Calu3 (cell line): ENCODE measurements around the gene MZB1. TPM values are rescaled to one million over a fixed set of nuclear protein-coding genes. Genes with fewer than 3 reads are reported as not detected.
"Not testable (repeated sequence)": the region's sequence is repeated elsewhere in the genome, so short reads cannot be mapped to it uniquely, and the experiment has no call there.

Experiments used
- BruUV-seq: library from RNA; stranded (reverse); fragments of 400-500 nt; replicated peaks from 2 replicates; lab custom pipeline; 2021; lab: Mats Ljungman, UMichigan
- CTCF ChIA-PET: fragments of 300-600 bp; sonication (Branson Sonifier 250); formaldehyde crosslinking; loops from one replicate; lab custom pipeline; 2022; ENCODE audit warnings: antibody characterized with exemption; lab: Charles Lee
- DNase-seq: peaks from one replicate; pipeline ENCODE4 v3.0.0; 2022
- H3K27ac Mint-ChIP-seq: one replicate; pipeline ENCODE4 v1.8.0; 2022; ENCODE audit warnings: mixed read lengths; ENCODE audit not compliant: unreplicated experiment
- H3K27me3 Mint-ChIP-seq: one replicate; pipeline ENCODE4 v1.8.0; 2022; ENCODE audit warnings: mixed read lengths; ENCODE audit not compliant: unreplicated experiment
- H3K36me3 Mint-ChIP-seq: one replicate; pipeline ENCODE4 v1.8.0; 2022; ENCODE audit warnings: mild to moderate bottlenecking, moderate library complexity, mixed read lengths; ENCODE audit not compliant: insufficient read depth, unreplicated experiment
- H3K4me1 Mint-ChIP-seq: one replicate; pipeline ENCODE4 v1.8.0; 2022; ENCODE audit warnings: mild to moderate bottlenecking, low read depth, mixed read lengths; ENCODE audit not compliant: unreplicated experiment
- H3K4me3 Mint-ChIP-seq: one replicate; pipeline ENCODE4 v1.8.0; 2022; ENCODE audit warnings: mild to moderate bottlenecking, low read depth, moderate library complexity, mixed read lengths; ENCODE audit not compliant: unreplicated experiment
- H3K9me3 Mint-ChIP-seq: one replicate; pipeline ENCODE4 v1.8.0; 2022; ENCODE audit warnings: low read depth, mixed read lengths; ENCODE audit not compliant: unreplicated experiment
- intact Hi-C: fragments of 100-400 bp; cut with micrococcal nuclease; formaldehyde crosslinking; loops from one replicate; pipeline ENCODE4 v1.10.0; 2022; ENCODE audit not compliant: unreplicated experiment
- total RNA-seq: library from RNA; stranded (reverse); gene quantifications from 2 replicates; pipeline ENCODE4 v1.2.3, GENCODE V29; 2022
- TF ChIP-seq, protein P1 (sequence below): fragments of 200-600 bp; IDR thresholded peaks from one replicate; pipeline ENCODE4 v1.8.0; 2022; ENCODE audit warnings: antibody characterized with exemption; ENCODE audit not compliant: unreplicated experiment

The MZB1 gene
- total RNA-seq, 1 experiment from 2014 or later = not detected

DNA sequence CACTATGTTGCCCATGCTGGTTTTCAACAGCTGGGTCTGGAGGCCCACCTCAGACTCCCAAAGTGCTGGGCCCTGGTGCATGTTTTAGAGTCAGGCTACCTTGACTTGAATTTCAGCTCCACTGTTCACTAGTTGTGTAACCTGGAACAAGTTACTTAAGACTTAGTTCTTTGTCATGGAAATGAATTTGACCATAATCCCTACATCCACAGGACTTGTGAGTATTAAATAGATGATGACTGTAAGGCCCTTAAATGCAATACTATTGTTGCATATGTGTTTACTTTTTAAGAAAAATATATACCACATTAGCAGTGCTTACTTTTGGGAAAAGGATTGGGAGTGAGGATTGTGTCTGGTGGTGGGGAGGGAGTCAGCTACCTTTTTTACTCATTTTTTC, 31.6 kb downstream of the MZB1 start:
- BruUV-seq = no TSS peak
- DNase-seq = no peak
- H3K36me3 Mint-ChIP-seq = peaks cover 20% of the 10 kb centered on the region
- no peaks in the 10 kb centered on the region for H3K27me3 Mint-ChIP-seq
- intact Hi-C loops = no loop called here
- CTCF ChIA-PET = interaction anchor here (1.1 kb wide), 1 partner anchor 16 kb away, joined by 3 read pairs; no protein-coding TSS in a partner anchor
- TF ChIP-seq, protein P1, sequence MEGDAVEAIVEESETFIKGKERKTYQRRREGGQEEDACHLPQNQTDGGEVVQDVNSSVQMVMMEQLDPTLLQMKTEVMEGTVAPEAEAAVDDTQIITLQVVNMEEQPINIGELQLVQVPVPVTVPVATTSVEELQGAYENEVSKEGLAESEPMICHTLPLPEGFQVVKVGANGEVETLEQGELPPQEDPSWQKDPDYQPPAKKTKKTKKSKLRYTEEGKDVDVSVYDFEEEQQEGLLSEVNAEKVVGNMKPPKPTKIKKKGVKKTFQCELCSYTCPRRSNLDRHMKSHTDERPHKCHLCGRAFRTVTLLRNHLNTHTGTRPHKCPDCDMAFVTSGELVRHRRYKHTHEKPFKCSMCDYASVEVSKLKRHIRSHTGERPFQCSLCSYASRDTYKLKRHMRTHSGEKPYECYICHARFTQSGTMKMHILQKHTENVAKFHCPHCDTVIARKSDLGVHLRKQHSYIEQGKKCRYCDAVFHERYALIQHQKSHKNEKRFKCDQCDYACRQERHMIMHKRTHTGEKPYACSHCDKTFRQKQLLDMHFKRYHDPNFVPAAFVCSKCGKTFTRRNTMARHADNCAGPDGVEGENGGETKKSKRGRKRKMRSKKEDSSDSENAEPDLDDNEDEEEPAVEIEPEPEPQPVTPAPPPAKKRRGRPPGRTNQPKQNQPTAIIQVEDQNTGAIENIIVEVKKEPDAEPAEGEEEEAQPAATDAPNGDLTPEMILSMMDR = no peak
- no peaks in the 10 kb centered on the region for H3K9me3 Mint-ChIP-seq
- H3K4me1 Mint-ChIP-seq = no peaks in the 10 kb centered on the region
- no peak overlapping the region for H3K4me3 Mint-ChIP-seq
- no peak overlapping the region for H3K27ac Mint-ChIP-seq

DNA sequence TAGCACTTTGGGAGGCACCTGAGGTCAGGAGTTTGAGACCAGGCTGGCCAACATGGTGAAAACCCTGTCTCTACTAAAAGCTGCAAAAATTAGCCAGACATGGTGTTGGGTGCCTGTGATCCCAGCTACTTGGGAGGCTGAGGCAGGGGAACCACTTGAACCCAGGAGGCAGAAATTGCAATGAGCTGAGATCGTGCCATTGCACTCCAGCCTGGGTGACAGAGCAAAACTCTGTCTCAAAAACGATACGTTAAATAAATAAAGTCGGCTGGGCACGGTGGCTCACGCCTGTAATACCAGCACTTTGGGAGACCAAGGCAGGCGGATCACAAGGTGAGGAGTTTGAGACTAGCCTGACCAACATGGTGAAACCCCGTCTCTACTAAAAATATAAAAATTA, 33.8 kb downstream of the MZB1 start:
- CTCF ChIA-PET = not testable (repeated sequence)

GRCh38 chr5:139354186-139354585, 35.5 kb downstream of the MZB1 start:
- H3K4me1 Mint-ChIP-seq = no peaks in the 10 kb centered on the region
- H3K36me3 Mint-ChIP-seq = peaks cover 21% of the 10 kb centered on the region
- no TSS peak for BruUV-seq
- CTCF ChIA-PET = no interaction called here
- no peaks in the 10 kb centered on the region for H3K27me3 Mint-ChIP-seq
- no peak overlapping the region for H3K4me3 Mint-ChIP-seq
- H3K27ac Mint-ChIP-seq = no peak overlapping the region
- no peak for DNase-seq
- H3K9me3 Mint-ChIP-seq = no peaks in the 10 kb centered on the region
- intact Hi-C loops = no loop called here
- TF ChIP-seq, protein P1 = no peak

More for the DNA sequence above, 33.8 kb downstream of the MZB1 start:
- H3K27ac Mint-ChIP-seq, H3K27me3 Mint-ChIP-seq, intact Hi-C loops, H3K4me3 Mint-ChIP-seq, H3K9me3 Mint-ChIP-seq, BruUV-seq, DNase-seq, H3K4me1 Mint-ChIP-seq: not testable (repeated sequence)
- peaks cover 21% of the 10 kb centered on the region for H3K36me3 Mint-ChIP-seq

DNA sequence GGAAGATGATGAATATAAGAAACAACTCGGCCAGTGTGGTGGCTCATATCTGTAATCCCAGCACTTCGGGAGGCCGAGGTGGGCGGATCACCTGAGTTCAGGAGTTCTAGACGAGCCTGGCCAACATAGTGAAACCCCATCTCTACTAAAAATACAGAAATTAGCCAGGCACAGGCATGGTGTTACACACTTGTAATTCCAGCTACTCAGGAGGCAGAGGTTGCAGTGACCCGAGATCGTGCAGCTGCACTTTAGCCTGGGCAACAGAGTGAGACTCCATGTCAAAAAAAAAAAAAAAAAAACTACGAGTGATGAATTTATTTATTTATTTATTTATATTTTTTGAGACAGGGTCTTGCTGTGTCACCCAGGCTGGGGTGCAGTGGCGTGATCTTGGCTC, 41.9 kb downstream of the MZB1 start:
- intact Hi-C loops, H3K9me3 Mint-ChIP-seq, BruUV-seq, H3K27ac Mint-ChIP-seq, DNase-seq, H3K4me3 Mint-ChIP-seq, H3K27me3 Mint-ChIP-seq: not testable (repeated sequence)
- peaks cover 14% of the 10 kb centered on the region for H3K4me1 Mint-ChIP-seq
- peaks cover 29% of the 10 kb centered on the region for H3K36me3 Mint-ChIP-seq
- CTCF ChIA-PET = interaction anchor here (0.6 kb wide), 2 partner anchors 74 to 248 kb away, joined by 3 to 4 read pairs; no protein-coding TSS in a partner anchor

DNA sequence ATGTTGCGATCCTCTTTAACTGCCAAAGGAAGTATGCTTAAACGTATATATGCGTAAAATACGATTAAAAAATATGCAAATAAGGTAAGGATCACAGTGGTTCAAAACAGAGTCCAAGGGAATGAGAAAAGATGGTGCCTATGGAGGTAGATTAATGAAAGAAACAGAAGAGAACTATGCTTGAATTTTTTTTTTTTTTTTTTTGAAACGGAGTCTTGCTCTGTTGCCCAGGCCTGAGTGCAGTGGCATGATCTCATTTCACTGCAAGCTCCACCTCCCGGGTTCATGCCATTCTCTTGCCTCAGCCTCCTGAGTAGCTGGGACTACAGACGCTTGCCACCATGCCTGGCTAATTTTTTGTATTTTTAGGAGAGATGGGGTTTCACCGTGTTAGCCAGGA, 44.3 kb downstream of the MZB1 start:
- H3K27ac Mint-ChIP-seq, intact Hi-C loops, H3K4me3 Mint-ChIP-seq, H3K9me3 Mint-ChIP-seq, CTCF ChIA-PET, BruUV-seq, DNase-seq, H3K27me3 Mint-ChIP-seq: not testable (repeated sequence)
- Mint-ChIP-seq H3K4me1 (peaks cover 21% of the 10 kb centered on the region), H3K36me3 (peaks cover 45% of the 10 kb centered on the region)

GRCh38 chr5:139344177-139344576, 45.5 kb downstream of the MZB1 start:
- intact Hi-C loops = loop anchor here (5.0 kb wide), 1 partner anchor 48 kb away; no protein-coding TSS in a partner anchor
- Mint-ChIP-seq H3K36me3 (peaks cover 47% of the 10 kb centered on the region), H3K27me3 (no peaks in the 10 kb centered on the region), H3K27ac (no peak overlapping the region), H3K9me3 (no peaks in the 10 kb centered on the region), H3K4me3 (no peak overlapping the region), H3K4me1 (peaks cover 21% of the 10 kb centered on the region)
- TF ChIP-seq, protein P1 = no peak
- no TSS peak for BruUV-seq
- CTCF ChIA-PET = interaction anchor here (0.6 kb wide), 1 partner anchor 270 kb away, joined by 3 read pairs; no protein-coding TSS in a partner anchor
- DNase-seq = no peak
